Muscle of arm (tissue), 12 donors: Measurements from ENCODE around the gene CEP128. TPM values are rescaled to one million over a fixed set of nuclear protein-coding genes. Genes with fewer than 3 reads are reported as not detected.

Experiments
- DNase-seq: peaks from one replicate; pipeline ENCODE4 v3.0.0-alpha.2; 2013
- polyA plus RNA-seq, 12 donors: library from polyadenylated mRNA; unstranded; fragments of 120-200 nt; gene quantifications; one replicate each; pipeline ENCODE4 v1.2.1, GENCODE V29; 2013; ENCODE audit not compliant: insufficient read length in 12 of 12

Gene CEP128
- polyA plus RNA-seq, 12 donors = 2.4 to 6.0 (median 4.2) TPM; not detected in 1

DNA sequence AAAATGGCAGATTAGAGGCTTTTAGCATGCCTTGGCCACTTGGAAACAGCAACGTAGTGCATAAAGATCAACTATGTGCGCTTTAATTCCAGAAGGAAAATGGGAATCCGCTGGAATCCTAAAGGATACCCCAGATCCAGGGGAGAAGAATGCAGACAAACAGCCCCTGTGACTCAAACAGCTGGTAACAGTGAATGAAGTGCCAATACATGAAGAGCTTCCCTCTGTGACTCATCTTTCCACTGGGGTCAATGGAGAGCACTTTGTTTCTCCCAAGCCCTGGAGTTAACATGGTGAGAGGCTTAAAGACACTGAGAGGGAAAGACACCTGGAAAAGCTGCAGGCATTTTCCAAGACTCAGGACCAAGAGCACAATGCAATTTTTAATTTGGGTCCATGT, 263.1 kb downstream of the CEP128 start:
- DNase-seq = no peak

DNA sequence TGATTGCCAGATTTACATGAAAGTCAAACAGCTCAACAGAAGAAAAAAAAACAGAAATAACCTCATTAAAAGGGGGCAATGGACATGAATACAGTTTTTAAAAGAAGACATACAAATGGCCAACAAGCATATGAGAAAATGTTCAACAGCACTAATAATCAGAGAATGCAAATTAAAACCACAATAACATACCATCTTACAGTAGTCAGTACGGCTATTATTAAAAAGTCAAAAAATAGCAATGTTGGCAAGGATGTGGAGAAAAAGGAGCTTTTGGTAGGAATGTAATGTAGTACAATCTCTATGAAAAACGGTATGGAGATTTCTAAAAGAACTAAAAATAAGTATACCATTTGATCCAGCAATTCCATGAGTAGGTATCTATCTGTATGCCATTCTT, 272.1 kb downstream of the CEP128 start:
- DNase-seq = no peak

DNA sequence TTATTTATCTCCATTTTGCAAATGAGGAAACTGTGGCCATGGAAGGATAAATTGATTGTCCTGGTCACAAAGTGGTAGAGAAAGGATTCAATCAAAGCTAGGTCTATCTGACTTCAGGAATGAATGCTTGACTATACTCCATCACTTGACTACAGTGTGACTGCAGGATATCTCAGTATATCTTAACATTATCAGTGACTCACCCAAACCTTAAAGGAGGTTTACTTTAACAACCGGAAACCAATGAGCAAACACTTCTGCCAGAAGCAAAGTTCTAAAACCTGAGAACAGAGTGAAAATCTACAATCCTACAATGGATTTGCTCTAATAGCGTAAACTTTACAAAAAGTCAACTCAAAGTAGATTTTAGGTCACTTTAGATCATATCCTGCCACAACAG, 277.0 kb downstream of the CEP128 start:
- no peak for DNase-seq

DNA sequence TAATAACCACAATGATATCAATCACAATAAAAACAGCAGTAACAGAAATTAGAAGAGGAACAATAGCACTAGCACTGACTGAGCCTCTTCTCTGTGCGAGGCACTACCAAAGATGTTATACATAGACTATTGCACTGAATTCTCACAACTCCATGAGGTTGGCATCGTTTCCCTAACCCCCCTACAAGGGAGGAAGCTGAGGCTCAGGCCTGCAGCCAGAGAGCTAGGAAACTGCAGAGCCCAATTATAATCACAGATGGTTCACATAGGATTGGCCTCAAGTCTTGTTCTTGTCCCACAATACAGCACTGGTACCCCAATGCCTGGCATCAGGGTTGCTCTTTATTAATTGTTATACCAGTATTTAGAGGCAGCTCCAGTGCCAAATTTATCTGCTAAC, 278.0 kb downstream of the CEP128 start:
- no peak for DNase-seq

DNA sequence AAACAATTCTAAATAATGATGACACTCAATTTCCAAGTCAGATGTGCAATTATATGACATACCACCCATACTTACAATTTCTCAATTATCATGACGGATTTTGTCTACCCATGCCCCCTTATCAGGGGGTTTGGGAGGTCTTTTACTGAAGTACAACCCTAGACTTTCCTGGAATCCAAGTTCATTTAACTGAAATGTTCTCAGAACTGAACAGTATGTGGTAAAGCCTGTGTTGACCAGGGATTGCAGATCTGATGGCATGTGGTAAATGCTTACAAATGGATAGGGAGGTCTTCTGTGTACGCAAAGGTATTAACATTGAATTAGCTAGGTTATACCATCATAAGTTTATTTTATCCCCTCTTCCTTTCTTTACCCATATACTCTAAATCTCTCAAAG, 281.8 kb downstream of the CEP128 start:
- no peak for DNase-seq

DNA sequence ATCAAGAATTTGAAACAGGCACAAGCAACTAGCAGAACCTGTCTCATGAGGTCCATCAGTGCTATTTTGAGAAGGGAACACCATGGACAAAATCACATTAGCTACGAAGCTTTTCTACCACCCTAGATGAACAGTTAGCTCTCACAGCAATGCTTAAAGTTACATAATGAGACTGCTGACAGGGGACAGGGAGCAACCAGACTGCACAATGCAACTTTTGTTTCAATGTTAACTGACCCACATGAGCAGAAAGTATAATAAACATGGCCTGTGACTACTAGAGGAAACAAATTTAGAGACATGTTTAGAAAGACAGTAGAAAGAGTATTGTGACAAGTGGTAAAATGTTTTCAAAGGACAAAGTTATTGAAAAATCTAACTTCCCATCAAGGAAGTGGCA, 282.8 kb downstream of the CEP128 start:
- no peak for DNase-seq

DNA sequence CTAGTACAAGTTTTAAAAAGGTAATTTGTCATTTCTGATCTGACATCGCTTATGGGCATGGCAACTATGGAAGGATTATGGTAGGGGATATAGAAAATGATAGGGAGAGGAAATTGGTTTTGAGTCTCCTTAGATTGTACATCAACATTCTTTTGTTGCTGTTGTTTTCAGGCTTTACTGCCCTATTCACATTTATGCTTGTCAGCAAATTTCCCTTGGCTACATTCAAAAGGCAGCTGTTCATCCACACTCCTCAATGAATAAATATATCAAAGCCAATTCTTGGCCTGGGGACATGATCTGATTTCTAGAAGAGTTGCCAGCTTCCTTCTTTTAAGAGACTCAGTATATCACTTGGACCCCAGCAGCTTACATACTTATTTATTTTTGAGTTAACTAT, 283.4 kb downstream of the CEP128 start:
- no peak for DNase-seq

DNA sequence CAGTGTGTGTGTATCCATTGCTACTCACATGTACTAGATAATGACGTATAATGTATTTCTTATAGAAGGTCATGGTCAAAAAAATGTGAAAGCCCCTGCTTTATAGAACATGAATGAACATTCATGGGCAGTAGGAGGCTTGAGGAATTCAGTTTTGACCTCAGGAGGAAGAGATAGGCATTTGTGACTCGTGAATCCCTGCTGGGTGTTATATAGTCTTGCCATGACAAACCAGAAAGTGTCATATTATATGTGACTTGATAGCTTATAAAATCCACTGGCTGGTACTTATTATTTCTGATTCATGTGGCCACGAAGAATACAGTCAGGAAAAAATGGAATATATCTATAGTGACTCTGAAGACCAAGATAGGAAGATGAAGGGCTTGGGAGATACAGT, 287.6 kb downstream of the CEP128 start:
- DNase-seq = no peak

DNA sequence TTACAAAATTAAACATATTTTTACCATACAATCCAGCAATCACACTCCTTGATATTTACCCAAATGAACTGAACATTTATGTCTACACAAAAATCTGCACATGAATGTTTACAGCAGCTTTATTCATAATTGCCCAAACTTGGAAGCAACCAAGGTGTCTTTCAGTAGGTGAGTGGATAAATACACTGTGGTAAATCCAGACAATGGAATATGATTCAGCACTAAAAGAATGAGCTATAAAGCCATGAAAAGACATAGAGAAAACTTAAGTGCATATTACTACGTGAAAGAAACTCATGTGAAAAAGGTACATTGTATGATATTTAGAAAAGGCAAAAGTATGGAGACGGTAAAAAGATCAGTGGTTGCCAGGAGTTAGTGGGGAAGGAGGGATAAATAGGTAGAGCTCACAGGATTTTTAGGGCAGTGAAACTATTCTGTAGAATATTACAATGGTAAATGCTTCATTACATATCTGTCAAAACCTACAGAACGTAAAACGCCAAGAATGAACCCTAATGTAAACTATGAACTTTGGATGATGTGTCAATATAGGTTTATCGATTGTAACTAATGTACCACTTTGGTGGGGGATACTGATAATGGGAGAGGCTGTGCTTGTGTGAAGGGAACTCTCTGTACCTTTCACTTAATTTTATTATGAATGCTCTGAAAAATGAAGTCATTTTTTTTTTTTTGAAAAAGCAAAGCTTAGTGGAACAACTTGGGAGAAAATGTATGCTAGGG, 295.7 kb downstream of the CEP128 start:
- no peak for DNase-seq

DNA sequence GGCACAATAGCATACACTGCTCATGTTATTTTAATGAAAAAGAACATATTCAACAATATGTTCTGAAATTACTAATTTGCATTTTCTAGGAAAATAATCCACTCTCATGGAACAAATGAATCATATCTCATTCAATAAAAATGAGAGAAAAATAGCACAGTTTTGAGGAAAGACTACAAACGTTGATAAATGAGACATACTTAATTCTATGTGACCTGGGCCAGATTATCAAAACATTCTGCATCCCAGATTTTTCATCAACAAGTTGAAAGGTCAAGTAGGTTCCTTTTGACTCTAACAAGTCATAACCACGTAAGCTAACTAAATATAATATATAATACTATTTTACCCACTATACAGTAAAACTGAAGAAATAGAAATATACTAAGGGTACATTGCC, 296.7 kb downstream of the CEP128 start:
- no peak for DNase-seq

DNA sequence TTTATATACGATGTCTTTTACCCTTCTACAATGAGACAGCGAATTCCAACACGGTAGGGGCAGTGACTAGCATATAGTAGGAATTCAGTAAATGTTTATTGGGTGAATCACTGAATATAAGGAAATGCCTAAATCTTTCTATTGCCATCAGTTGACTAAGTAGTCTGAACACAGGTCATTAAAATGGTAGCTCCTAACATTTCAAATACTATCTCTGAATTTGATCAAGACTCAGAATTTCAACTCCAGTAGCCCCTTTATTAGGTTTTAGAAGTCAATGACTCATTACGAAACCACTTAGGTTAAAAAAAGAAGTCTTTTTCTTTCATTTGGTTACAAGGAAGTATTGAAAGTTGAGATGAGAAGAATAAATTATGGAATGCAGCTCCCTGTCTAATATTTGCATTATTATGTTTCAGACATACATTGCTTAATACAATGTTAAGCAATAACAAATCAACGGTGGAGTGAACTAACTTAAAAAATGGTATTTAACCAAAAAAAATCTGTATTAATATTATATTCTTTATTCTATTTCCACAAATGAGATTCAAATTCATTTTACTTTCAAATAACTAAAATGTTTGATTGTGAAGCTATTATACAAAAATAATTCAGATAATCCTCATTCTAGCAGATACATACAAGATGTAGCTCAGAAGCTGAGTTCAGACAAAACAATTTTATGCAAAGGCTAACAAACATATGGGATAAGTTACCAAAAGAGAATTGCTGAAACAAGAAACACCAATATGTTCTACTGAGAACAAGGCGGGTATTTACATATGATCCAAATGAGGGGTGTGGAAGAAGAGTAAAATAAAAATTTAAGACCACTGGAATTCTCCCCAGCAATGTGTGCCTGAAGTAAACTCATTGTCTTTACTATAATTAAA, 302.7 kb downstream of the CEP128 start:
- no peak for DNase-seq

DNA sequence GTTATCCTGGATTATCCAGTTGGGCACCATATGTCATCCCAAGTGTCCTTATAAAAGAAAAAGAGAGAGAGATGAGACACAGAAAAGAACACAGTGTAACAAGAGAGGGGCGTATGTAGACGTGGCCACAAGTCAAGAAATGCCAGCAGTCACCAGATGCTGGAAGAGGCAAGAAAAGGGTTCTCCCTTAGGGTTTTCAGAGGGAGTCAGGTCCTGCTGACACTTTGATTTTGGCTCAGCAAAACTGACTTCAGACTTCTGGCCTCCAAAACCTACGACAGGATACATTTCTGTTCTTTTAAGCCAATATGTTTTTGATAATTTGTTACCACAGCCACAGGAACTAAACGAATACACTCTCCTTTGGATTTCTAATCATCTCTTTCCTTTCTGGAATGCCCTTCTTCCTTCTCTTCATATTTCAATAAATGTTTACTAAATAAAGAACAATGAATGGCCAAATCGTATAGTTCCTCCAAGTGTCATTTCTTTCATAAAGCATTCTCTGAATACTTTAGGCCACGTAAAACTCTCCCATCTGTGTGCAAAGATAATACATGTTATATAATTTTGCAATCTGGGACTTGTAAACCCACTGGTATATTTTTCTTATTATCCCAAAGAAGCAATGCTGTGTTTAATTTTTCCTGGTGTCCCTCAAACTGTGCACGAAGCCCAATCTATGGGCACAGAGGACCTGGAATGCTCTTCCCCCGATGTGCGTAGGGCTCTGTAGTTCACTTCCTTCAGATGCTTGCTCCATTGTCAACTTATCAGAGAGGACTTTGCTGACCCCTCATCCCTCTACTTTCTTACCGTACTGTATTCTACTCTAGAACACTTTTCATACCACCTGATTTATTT, 303.6 kb downstream of the CEP128 start:
- no peak for DNase-seq

DNA sequence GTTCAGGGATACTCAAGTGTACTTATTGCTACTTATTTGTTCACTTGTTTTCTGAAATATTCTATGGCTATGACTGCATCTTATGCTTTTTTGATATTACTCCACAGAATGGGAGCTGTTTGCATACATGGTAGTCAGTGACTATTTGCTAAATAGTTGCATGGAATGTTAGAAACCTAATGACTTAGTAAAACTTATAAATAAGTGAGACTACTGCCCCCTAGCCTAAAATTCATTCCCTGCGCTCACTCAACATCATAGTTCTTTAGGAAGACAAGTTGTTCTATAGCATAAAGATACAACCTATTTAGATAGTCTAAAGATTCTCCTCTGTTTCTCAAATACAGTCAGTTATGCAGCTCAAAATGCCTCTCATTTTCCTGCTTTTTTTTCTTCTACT, 305.5 kb downstream of the CEP128 start:
- DNase-seq = no peak

DNA sequence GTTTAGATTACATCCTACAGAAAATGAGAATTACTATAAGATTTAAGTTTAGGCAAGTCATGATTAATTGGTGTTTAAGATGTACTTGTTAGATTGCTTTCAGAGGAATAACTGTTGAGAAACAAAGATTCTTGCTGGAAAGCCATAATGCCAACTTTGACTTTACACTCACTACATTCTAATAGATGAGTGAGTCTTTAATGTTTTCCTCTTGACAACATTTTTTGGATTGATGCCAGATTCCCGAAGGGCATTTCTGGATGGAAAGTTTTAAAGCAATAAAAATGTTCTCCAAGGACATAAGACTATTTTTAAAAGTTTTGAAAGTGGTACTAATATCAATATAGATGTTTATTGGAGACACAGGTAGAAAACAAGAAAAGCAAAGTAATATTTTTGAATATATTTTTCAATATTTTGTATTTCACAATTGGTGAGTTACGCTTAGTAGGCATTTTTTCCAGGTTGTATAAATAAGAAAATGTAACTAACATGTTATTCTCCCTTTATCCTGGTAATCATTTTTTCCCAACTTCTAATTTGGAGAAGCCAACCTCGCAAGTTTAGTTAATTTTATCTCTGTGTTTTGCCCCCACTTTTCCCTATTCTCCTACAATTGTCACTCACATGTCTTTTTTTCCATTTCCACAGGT, 307.3 kb downstream of the CEP128 start:
- DNase-seq = no peak

DNA sequence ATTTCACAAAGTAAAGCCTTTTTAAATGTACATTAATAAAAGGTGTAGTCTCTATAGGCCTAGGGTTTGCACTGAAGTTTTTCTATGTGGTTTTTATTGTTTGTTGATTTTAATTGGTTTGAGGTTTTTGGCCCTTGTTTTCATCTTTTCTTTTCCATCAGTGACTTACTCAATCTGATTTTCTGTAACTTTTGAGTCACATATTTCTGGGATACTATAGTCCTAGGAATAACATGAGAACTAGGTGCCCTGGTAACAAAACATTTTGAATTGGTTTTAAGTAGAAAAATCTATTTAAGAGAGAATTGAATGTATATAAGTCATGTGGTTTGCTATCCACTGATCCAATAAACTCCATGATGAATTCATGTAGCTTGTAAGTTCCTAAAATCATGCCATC, 311.9 kb downstream of the CEP128 start:
- no peak for DNase-seq

DNA sequence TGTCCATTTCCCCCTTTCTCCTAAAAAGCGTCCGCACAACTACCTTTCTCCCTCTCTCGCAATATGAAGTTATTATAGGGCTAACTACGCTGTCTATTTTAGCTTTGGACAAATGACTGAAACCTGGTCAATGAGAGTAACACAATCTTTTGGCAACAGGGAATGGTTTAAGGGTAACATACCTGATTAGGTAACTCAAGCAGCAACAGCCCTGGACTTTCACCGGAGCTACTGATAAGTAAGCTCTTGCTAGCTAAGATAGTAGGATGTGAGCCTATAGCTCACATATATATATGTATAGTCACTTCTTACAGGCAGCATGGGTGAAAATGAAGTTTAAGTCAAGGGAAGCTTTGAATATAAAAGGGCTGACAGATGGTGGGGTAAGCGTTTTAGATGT, 313.0 kb downstream of the CEP128 start:
- no peak for DNase-seq

DNA sequence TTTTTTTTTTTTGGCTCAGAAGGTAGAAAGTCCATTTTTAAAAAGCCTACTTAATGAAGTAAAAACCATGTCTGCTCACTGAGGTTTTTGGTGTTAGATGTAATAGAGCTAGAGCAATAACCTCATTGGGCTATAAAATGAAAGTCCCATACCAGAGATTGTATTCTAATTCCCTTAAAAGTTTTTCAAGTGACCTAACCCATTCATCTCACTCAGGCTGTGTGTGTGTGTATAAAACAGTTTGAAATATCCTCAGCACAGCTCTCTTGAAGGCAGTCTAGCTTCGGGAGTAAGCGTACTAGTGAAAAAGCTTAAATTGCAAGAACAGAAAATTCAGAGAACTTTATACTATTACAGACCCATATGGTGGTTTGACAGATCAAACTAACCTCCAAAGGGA, 313.8 kb downstream of the CEP128 start:
- no peak for DNase-seq

DNA sequence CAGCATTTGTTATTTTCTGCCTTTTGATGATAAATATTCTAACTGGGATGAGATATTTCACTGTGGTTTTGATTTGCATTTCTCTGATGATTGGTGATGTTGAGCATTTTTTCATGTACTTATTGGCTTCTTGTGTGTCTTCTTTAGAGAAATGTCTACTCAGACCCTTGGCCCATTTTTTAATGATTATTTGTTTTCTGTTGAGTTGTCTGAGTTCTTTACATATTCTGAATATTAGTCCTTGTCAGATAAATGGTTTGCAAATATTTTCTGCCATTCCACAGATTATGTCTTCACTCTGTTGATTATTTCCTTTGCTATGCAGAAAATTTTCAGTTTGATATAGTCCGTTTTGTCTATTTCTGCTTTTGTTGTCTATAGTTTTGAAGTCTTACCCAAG, 317.0 kb downstream of the CEP128 start:
- no peak for DNase-seq

DNA sequence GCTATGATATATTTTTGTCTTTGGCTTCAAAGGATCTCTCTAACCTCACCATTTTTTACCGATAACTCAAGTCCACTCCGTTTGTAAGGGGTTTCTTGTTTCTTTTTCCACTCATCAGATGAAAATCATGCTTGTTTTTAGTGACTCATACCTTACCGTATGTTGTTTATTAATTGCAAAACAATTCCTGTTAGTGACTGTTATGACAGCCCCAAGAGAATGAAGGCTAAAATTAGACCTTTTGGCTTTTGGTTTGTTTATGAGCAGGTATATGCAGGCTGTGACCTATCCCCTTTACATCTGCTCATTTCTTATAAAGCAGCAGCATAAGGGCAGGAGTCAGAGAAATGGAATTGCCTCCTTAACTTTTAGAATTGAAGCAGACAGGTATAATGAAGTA, 319.8 kb downstream of the CEP128 start:
- DNase-seq = no peak

DNA sequence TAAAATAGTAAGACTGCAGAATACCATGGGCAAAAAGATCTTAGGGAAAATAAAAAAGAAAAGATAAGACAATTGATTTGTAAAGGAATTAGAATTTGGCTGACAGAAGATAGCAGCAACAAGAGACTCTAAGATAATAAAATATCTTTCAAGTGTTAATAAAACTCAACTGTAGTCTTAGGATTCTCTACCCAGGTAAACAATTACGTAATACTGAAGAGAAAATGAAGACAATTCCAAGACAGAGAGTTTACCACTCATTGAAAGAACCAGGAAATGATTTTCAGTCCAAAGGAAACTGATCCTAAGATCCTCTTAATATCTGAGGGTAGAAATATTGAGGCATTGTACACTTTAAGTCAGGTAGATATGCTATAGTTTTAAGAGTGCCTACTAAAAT, 321.1 kb downstream of the CEP128 start:
- DNase-seq = no peak

DNA sequence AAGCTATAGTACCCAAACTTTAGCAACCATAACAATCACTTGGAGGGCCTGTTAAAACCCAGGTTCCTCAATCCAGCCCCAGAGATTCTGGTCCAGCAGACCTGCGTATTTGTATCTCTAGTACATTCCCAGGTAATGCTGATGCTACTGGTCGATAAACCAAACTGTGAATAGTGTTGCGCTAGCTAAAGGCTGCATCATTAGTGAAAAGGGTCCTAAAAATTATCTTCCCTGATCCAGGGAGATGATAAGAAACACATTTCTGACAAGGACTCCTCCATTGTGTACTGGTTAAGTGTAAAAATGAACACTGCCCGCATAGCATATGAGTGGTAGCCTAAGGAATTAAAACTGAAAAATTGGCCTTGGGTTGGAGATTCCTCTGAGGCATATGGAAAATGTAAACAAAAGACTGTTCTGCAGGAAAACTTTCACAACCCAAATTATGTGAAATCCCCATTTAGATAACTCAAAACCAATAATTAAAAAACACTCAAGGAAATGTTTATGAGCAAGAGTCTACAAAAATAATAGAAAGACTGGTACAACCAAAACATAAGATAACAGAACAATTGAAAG, 322.7 kb downstream of the CEP128 start:
- DNase-seq = no peak
